Ishikawa (cell line): ENCODE data around the gene COQ10B.

Experiments
- CEBPB ChIP-seq: IDR thresholded peaks from 2 replicates; pipeline ENCODE4 v1.6.1; 2012
- CREB1 ChIP-seq: IDR thresholded peaks from 2 replicates; pipeline ENCODE4 v1.6.1; 2012; ENCODE audit warnings: low read depth
- EGR1 ChIP-seq: IDR thresholded peaks from 2 replicates; pipeline ENCODE4 v1.6.1; 2012
- EP300 ChIP-seq: IDR thresholded peaks from 2 replicates; pipeline ENCODE4 v1.6.1; 2012; ENCODE audit warnings: borderline replicate concordance
- FOXM1 ChIP-seq: IDR thresholded peaks from 2 replicates; pipeline ENCODE4 v1.6.1; 2012; ENCODE audit warnings: low read depth, borderline replicate concordance
- MAX ChIP-seq: IDR thresholded peaks from 2 replicates; pipeline ENCODE4 v1.6.1; 2012
- NFIC ChIP-seq: IDR thresholded peaks from 2 replicates; pipeline ENCODE4 v1.6.1; 2012
- RAD21 ChIP-seq: IDR thresholded peaks from 2 replicates; pipeline ENCODE4 v1.6.1; 2012; ENCODE audit warnings: low read depth
- REST ChIP-seq: IDR thresholded peaks from 2 replicates; pipeline ENCODE4 v1.6.1; 2012; ENCODE audit warnings: low read depth, mild to moderate bottlenecking
- TAF1 ChIP-seq: IDR thresholded peaks from 2 replicates; pipeline ENCODE4 v1.6.1; 2012; ENCODE audit warnings: low read depth, mild to moderate bottlenecking
- TCF12 ChIP-seq: IDR thresholded peaks from 2 replicates; pipeline ENCODE4 v1.6.1; 2012; ENCODE audit warnings: low read depth
- TEAD4 ChIP-seq: IDR thresholded peaks from 2 replicates; pipeline ENCODE4 v1.6.1; 2012
- USF1 ChIP-seq: IDR thresholded peaks from 2 replicates; pipeline ENCODE4 v1.6.1; 2012
- YY1 ChIP-seq: IDR thresholded peaks from 2 replicates; pipeline ENCODE4 v1.6.1; 2012; ENCODE audit warnings: low read depth
- ZBTB7A ChIP-seq: IDR thresholded peaks from 2 replicates; pipeline ENCODE4 v1.6.1; 2012; ENCODE audit warnings: low read depth

COQ10B gene

DNA sequence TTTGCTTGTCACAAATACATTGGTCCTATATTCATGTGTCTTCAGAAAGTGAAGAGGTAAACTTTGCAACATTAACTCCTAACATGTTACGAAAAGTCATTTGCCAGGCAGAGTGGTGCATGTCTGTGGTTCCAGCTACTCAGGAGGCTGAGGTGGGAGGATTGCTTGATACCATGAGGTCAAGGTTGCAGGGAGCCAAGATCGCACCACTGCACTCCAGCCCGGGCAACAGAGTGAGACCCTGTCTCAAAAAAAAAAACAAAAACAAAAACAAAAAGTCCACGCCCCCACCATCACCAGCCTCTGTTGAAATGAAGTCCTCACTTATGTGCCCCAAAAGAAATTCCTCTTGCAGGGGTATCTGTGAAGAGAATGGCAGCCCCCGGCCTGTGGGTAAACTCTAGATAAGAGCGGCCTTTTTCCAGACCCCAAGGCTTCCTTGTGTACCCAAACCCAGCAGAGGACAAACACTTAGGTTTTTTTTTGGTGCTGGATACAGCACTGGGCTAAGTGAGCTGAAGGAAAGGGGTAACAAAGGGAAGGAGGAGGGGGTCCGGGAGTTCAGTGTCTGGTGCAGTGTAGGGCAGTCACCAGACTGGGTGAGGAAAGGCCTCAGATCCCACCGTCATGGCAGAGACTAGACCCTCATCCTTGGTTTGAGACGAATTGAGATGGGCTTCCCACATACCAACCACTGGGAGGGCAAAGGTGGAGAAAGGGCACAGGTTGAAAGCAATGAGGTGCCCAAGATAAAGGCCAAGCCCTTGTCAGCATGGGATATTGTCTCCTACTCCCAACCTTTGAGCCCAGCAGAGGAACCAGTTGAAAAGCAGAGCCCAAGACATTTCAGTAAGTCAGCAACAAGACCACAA is 27.0 kb downstream of the COQ10B start:
- TF ChIP-seq CEBPB (no peak), TEAD4 (no peak), EP300 (no peak), FOXM1 (no peak), TAF1 (no peak), RAD21 (no peak), YY1 (no peak), USF1 (no peak), EGR1 (no peak), REST (no peak), MAX (no peak), NFIC (no peak), TCF12 (no peak), CREB1 (no peak), ZBTB7A (no peak)

- no peak for TF ChIP-seq TCF12
- no peak for TF ChIP-seq TEAD4
- no peak for TF ChIP-seq EGR1
- TF ChIP-seq TAF1, result no peak
Observed at GRCh38 chr2:197486175-197486574, 32.8 kb downstream of the COQ10B start.

- TF ChIP-seq TEAD4, result no peak
- no peak for TF ChIP-seq TCF12
- TF ChIP-seq EP300, result no peak
- no peak for TF ChIP-seq NFIC
- no peak for TF ChIP-seq RAD21
- no peak for TF ChIP-seq USF1
- no peak for TF ChIP-seq TAF1
- no peak for TF ChIP-seq FOXM1
- TF ChIP-seq CREB1, result no peak
- no peak for TF ChIP-seq MAX
- no peak for TF ChIP-seq EGR1
- TF ChIP-seq REST, result no peak
- no peak for TF ChIP-seq ZBTB7A
- no peak for TF ChIP-seq YY1
Observed at GRCh38 chr2:197487385-197487784, 34.0 kb downstream of the COQ10B start.

DNA sequence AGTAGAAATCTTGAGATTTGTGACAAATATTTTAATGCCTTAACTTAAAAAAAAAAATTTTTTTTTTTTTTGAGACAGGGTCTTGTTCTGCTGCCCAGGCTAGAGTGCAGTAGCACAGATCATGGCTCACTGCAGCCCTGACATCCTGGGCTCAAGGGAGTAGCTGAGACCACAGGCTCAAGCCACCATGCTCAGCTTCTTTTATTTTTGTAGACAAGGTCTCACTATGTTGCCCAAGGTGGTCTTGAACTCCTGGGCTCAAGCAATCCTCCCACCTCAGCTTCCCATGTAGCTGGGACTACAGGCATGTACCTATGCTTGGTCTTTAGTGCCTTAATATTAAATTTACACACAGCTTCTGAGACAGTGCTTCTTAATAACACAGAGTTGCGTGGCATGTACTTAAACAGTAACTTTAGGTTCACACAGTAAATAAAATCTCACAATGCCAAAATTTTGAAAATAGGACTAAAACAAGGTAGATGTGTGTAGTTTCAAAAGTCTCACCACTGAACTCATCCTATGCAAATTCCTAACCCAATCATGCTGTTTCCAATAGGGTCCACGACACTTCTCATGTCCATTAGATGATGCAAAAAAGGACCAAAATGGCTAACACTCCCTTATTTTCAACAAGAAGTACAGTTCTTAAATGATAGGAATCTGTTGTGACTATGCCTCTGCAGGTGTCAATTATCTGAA is 42.2 kb downstream of the COQ10B start:
- TF ChIP-seq EGR1, result no peak
- TF ChIP-seq FOXM1, result no peak
- no peak for TF ChIP-seq RAD21
- TF ChIP-seq CREB1, result no peak
- TF ChIP-seq TAF1, result no peak
- no peak for TF ChIP-seq TEAD4
- TF ChIP-seq MAX, result no peak

GRCh38 chr2:197496695-197497094 is 43.3 kb downstream of the COQ10B start:
- TF ChIP-seq YY1, result no peak
- TF ChIP-seq CREB1, result no peak
- no peak for TF ChIP-seq REST
- no peak for TF ChIP-seq TEAD4
- TF ChIP-seq FOXM1, result no peak
- no peak for TF ChIP-seq NFIC
- no peak for TF ChIP-seq TAF1
- TF ChIP-seq CEBPB, result no peak
- no peak for TF ChIP-seq RAD21
- no peak for TF ChIP-seq ZBTB7A
- no peak for TF ChIP-seq TCF12
- TF ChIP-seq EGR1, result no peak
- TF ChIP-seq USF1, result no peak
- TF ChIP-seq EP300, result no peak
- no peak for TF ChIP-seq MAX
